Measurements from ENCODE around the gene SCN4B. TPM values are rescaled to one million over a fixed set of nuclear protein-coding genes. Genes with fewer than 3 reads are reported as not detected.

SCN4B gene
- total and polyA plus RNA-seq, 2 donors (not counting 1 experiment from before 2014, with no cell fraction given): 1.5 to 10.4 TPM

- Histone ChIP-seq H3K79me2 (ENCODE audit: control insufficient read depth, insufficient read depth, low read length) (no peaks in the 10 kb centered on the region), H3K27me3 (ENCODE audit: control insufficient read depth, insufficient read depth, low read length) (peaks cover 7% of the 10 kb centered on the region), H3K4me2 (ENCODE audit: extremely low read depth, insufficient read depth, low read length) (no peak overlapping the region), H3K27ac (ENCODE audit: insufficient read depth, low read length) (no peak overlapping the region), H3K4me3 (replicated peaks in 1 of 4; ENCODE audit: control extremely low read depth in 1 of 4, insufficient read depth in 1 of 4, low read depth in 3 of 4, low read length in 4 of 4) (peak overlapping the region in 2 of 4 experiments; percentile 34 to 47), H4K20me1 (ENCODE audit: control insufficient read depth, extremely low read depth, insufficient read depth, low read length) (no peaks in the 10 kb centered on the region), H3K4me1 (ENCODE audit: control insufficient read depth, extremely low read depth, insufficient read depth, low read length) (no peaks in the 10 kb centered on the region), H3K36me3 (ENCODE audit: control insufficient read depth, insufficient read depth, low read length) (no peaks in the 10 kb centered on the region), H3K9me3 (ENCODE audit: control insufficient read depth, insufficient read depth, low read depth, low read length) (no peaks in the 10 kb centered on the region), H2AFZ (ENCODE audit: low read length) (no peak overlapping the region), H3K9ac (ENCODE audit: insufficient read depth, low read length) (no peak overlapping the region)
- TF ChIP-seq CTCF (conservative IDR thresholded peaks at IDR 0.05 in 1 of 2, IDR thresholded peaks at IDR 0.05 in 1 of 2; ENCODE audit: low read depth in 1 of 2, low read length in 2 of 2) (no peak), EZH2 (IDR thresholded peaks at IDR 0.05; ENCODE audit: low read length, missing control alignments) (no peak)
- peak; percentile 18 to 62 for DNase-seq (ENCODE audit: low read depth in 2 of 2)
Measured at GRCh38 chr11:118175031-118175992, 22.7 kb upstream of the SCN4B start.

GRCh38 chr11:118174006-118174567 is 21.5 kb upstream of the SCN4B start:
- DNase-seq (ENCODE audit: low read depth in 2 of 2): no peak
- Histone ChIP-seq H4K20me1 (ENCODE audit: control insufficient read depth, extremely low read depth, insufficient read depth, low read length) (no peaks in the 10 kb centered on the region), H3K27me3 (ENCODE audit: control insufficient read depth, insufficient read depth, low read length) (peaks cover 7% of the 10 kb centered on the region), H3K36me3 (ENCODE audit: control insufficient read depth, insufficient read depth, low read length) (no peaks in the 10 kb centered on the region), H3K4me1 (ENCODE audit: control insufficient read depth, extremely low read depth, insufficient read depth, low read length) (no peaks in the 10 kb centered on the region), H2AFZ (ENCODE audit: low read length) (no peak overlapping the region), H3K4me2 (ENCODE audit: extremely low read depth, insufficient read depth, low read length) (no peak overlapping the region), H3K27ac (ENCODE audit: insufficient read depth, low read length) (no peak overlapping the region), H3K4me3 (replicated peaks in 1 of 4; ENCODE audit: control extremely low read depth in 1 of 4, insufficient read depth in 1 of 4, low read depth in 3 of 4, low read length in 4 of 4) (no peak overlapping the region), H3K79me2 (ENCODE audit: control insufficient read depth, insufficient read depth, low read length) (no peaks in the 10 kb centered on the region), H3K9me3 (ENCODE audit: control insufficient read depth, insufficient read depth, low read depth, low read length) (no peaks in the 10 kb centered on the region), H3K9ac (ENCODE audit: insufficient read depth, low read length) (no peak overlapping the region)
- TF ChIP-seq CTCF (conservative IDR thresholded peaks at IDR 0.05 in 1 of 2, IDR thresholded peaks at IDR 0.05 in 1 of 2; ENCODE audit: low read depth in 1 of 2, low read length in 2 of 2) (no peak), EZH2 (IDR thresholded peaks at IDR 0.05; ENCODE audit: low read length, missing control alignments) (no peak)

GRCh38 chr11:118172356-118172755 is 19.7 kb upstream of the SCN4B start:
- Histone ChIP-seq H3K9ac (ENCODE audit: insufficient read depth, low read length) (no peak overlapping the region), H3K36me3 (ENCODE audit: control insufficient read depth, insufficient read depth, low read length) (no peaks in the 10 kb centered on the region), H4K20me1 (ENCODE audit: control insufficient read depth, extremely low read depth, insufficient read depth, low read length) (no peaks in the 10 kb centered on the region), H3K79me2 (ENCODE audit: control insufficient read depth, insufficient read depth, low read length) (no peaks in the 10 kb centered on the region), H3K4me1 (ENCODE audit: control insufficient read depth, extremely low read depth, insufficient read depth, low read length) (no peaks in the 10 kb centered on the region), H3K4me2 (ENCODE audit: extremely low read depth, insufficient read depth, low read length) (no peak overlapping the region), H3K4me3 (replicated peaks in 1 of 4; ENCODE audit: control extremely low read depth in 1 of 4, insufficient read depth in 1 of 4, low read depth in 3 of 4, low read length in 4 of 4) (no peak overlapping the region), H2AFZ (ENCODE audit: low read length) (no peak overlapping the region), H3K9me3 (ENCODE audit: control insufficient read depth, insufficient read depth, low read depth, low read length) (no peaks in the 10 kb centered on the region), H3K27ac (ENCODE audit: insufficient read depth, low read length) (no peak overlapping the region), H3K27me3 (ENCODE audit: control insufficient read depth, insufficient read depth, low read length) (peaks cover 7% of the 10 kb centered on the region)
- DNase-seq (ENCODE audit: low read depth in 2 of 2): no peak
- TF ChIP-seq CTCF (conservative IDR thresholded peaks at IDR 0.05 in 1 of 2, IDR thresholded peaks at IDR 0.05 in 1 of 2; ENCODE audit: low read depth in 1 of 2, low read length in 2 of 2) (no peak), EZH2 (IDR thresholded peaks at IDR 0.05; ENCODE audit: low read length, missing control alignments) (no peak)

All from fibroblast of lung (primary cell).